A549 (cell line): Measurements from ENCODE around the gene STXBP6.

Experiments
- CEBPB ChIP-seq, 2 experiments: fragments of >200 bp in 1 of 2; sonication (Bioruptor Twin) in 1 of 2; formaldehyde crosslinking in 1 of 2; IDR thresholded peaks; 2 replicates each; pipeline ENCODE4 v1.6.1; 2012 to 2016
- CHD2 ChIP-seq: fragments of 150-350 bp; IDR thresholded peaks from 2 replicates; pipeline ENCODE4 v1.6.1; 2014; ENCODE audit warnings: low read length; ENCODE audit not compliant: partially characterized antibody
- CTCF ChIP-seq: fragments of >200 bp; sonication (Bioruptor Twin); formaldehyde crosslinking; IDR thresholded peaks from 3 replicates; pipeline ENCODE4 v1.5.1; 2016
- FOSL2 ChIP-seq, 2 experiments: fragments of 450-650 bp in 1 of 2; fragments of >200 bp in 1 of 2; sonication (Bioruptor Twin) in 1 of 2; formaldehyde crosslinking; IDR thresholded peaks; 2 replicates each; pipeline versions ENCODE4 v1.5.0 to v1.6.1; 2016 to 2020; ENCODE audit warnings: mild to moderate bottlenecking in 1 of 2, moderate library complexity in 1 of 2
- MAZ ChIP-seq: fragments of 150-350 bp; IDR thresholded peaks from 2 replicates; pipeline ENCODE4 v1.6.1; 2014; ENCODE audit warnings: antibody characterized with exemption, low read depth, low read length, borderline replicate concordance
- POLR2A ChIP-seq: IDR thresholded peaks from 2 replicates; pipeline ENCODE4 v1.6.1; 2012; ENCODE audit warnings: mild to moderate bottlenecking, low read length
- POLR2AphosphoS2 ChIP-seq: conservative IDR thresholded peaks from 2 replicates; pipeline ENCODE4 v1.6.1; 2012; ENCODE audit warnings: low read length, improper control_type of control experiment, inconsistent platforms
- RARB ChIP-seq: fragments of 250-450 bp; sonication (Bioruptor Pico); IDR thresholded peaks from 2 replicates; pipeline ENCODE4 v1.8.0; 2021; ENCODE audit warnings: mild to moderate bottlenecking, moderate library complexity
- REST ChIP-seq: fragments of 200-600 bp; sonication (generic); IDR thresholded peaks from 2 replicates; pipeline ENCODE4 v1.6.1; 2016; ENCODE audit warnings: antibody characterized with exemption, mild to moderate bottlenecking, moderate library complexity
- RFX5 ChIP-seq: fragments of 450-650 bp; IDR thresholded peaks from 2 replicates; pipeline ENCODE4 v1.7.1; 2014; ENCODE audit warnings: antibody characterized with exemption, mild to moderate bottlenecking, moderate library complexity
- RNF2 ChIP-seq: fragments of 200-600 bp; sonication (generic); IDR thresholded peaks from 2 replicates; pipeline ENCODE4 v1.6.1; 2016; ENCODE audit warnings: low read depth, mild to moderate bottlenecking, antibody characterized with exemption, moderate library complexity, borderline replicate concordance
- ZSCAN20 ChIP-seq: fragments of 250-450 bp; sonication (Bioruptor Pico); IDR thresholded peaks from 2 replicates; pipeline ENCODE4 v1.8.0; 2022; ENCODE audit warnings: mild to moderate bottlenecking, moderate library complexity

- TF ChIP-seq CEBPB (IDR thresholded peaks at IDR 0.05) (no peak), FOSL2 (IDR thresholded peaks at IDR 0.05) (no peak), FOSL2 (CRISPR knock-in tag; IDR thresholded peaks at IDR 0.05) (no peak), REST (no peak), RNF2 (no peak), CTCF (no peak), CHD2 (no peak), MAZ (no peak), POLR2A (no peak), RARB (no peak), ZSCAN20 (no peak), RFX5 (no peak), POLR2AphosphoS2 (no peak)
Measured at GRCh38 chr14:25041898-25042297, 8.0 kb downstream of the STXBP6 start.
